ENCODE measurements around the gene PIGM. TPM values are rescaled to one million over a fixed set of nuclear protein-coding genes. Genes with fewer than 3 reads are reported as not detected.

PIGM gene
- total and polyA plus RNA-seq, 4 experiments from 2014 or later, result 2.9 to 12.3 (median 7.6) TPM

Other genes with a start within 250 kb of the PIGM start
- gene FCRL6, start 229.6 kb downstream of the PIGM start, total RNA-seq, result under 1 TPM; 0.41 to 0.55 TPM
- gene FCRL6, start 229.6 kb downstream of the PIGM start, polyA plus RNA-seq, result under 1 TPM; 0.20 to 0.78 TPM
- 1 to 10 TPM; 2.0 TPM for gene SLAMF8, start 205.1 kb downstream of the PIGM start, total RNA-seq
- gene SLAMF8, start 205.1 kb downstream of the PIGM start, polyA plus RNA-seq, result not detected
- not detected for gene VSIG8, start 169.3 kb downstream of the PIGM start, total RNA-seq
- not detected for gene VSIG8, start 169.3 kb downstream of the PIGM start, polyA plus RNA-seq
- under 1 TPM in 1 of 2 experiments, not detected in 1; 0.67 TPM for gene CFAP45, start 131.8 kb downstream of the PIGM start, total RNA-seq
- gene CFAP45, start 131.8 kb downstream of the PIGM start, polyA plus RNA-seq, result under 1 TPM; 0.15 to 0.52 TPM
- 100 to 1,000 TPM; 196 to 207 TPM for gene TAGLN2, start 106.5 kb downstream of the PIGM start, total RNA-seq
- gene TAGLN2, start 106.5 kb downstream of the PIGM start, polyA plus RNA-seq, result 1,000 to 10,000 TPM; 1,014 to 1,289 TPM
- not detected for gene IGSF9, start 86.4 kb downstream of the PIGM start, total RNA-seq
- not detected for gene IGSF9, start 86.4 kb downstream of the PIGM start, polyA plus RNA-seq
- gene SLAMF9, start 77.8 kb downstream of the PIGM start, total RNA-seq, result not detected
- not detected for gene SLAMF9, start 77.8 kb downstream of the PIGM start, polyA plus RNA-seq
- gene KCNJ10, start 38.2 kb upstream of the PIGM start, total RNA-seq, result not detected
- under 1 TPM in 1 of 2 donors, not detected in 1; 0.08 TPM for gene KCNJ10, start 38.2 kb upstream of the PIGM start, polyA plus RNA-seq
- not detected for gene KCNJ9, start 49.5 kb upstream of the PIGM start, total RNA-seq
- gene KCNJ9, start 49.5 kb upstream of the PIGM start, polyA plus RNA-seq, result not detected
- 10 to 100 TPM; 48.8 to 51.2 TPM for gene IGSF8, start 66.6 kb upstream of the PIGM start, total RNA-seq
- gene IGSF8, start 66.6 kb upstream of the PIGM start, polyA plus RNA-seq, result 10 to 100 TPM; 36.8 to 46.9 TPM
- not detected for gene ATP1A2, start 83.8 kb upstream of the PIGM start, total RNA-seq
- gene ATP1A2, start 83.8 kb upstream of the PIGM start, polyA plus RNA-seq, result not detected
- gene ATP1A4, start 119.6 kb upstream of the PIGM start, total RNA-seq, result not detected
- gene ATP1A4, start 119.6 kb upstream of the PIGM start, polyA plus RNA-seq, result not detected
- gene CASQ1, start 158.6 kb upstream of the PIGM start, total RNA-seq, result not detected
- not detected for gene CASQ1, start 158.6 kb upstream of the PIGM start, polyA plus RNA-seq
- 10 to 100 TPM; 23.1 to 25.1 TPM for gene PEA15, start 173.4 kb upstream of the PIGM start, total RNA-seq
- 10 to 100 TPM in 1 of 2 donors, 1 to 10 TPM in 1; 7.6 to 10.0 TPM for gene PEA15, start 173.4 kb upstream of the PIGM start, polyA plus RNA-seq
- 100 to 1,000 TPM; 211 to 223 TPM for gene DCAF8, start 230.6 kb upstream of the PIGM start, total RNA-seq
- gene DCAF8, start 230.6 kb upstream of the PIGM start, polyA plus RNA-seq, result 10 to 100 TPM; 57.5 to 67.8 TPM